Natural killer cell (primary cell): ENCODE measurements around the gene TET1. TPM values are rescaled to one million over a fixed set of nuclear protein-coding genes. Genes with fewer than 3 reads are reported as not detected.
A peak's percentile ranks its signal among the peaks of the same experiment; 100 is the strongest.

ENCODE experiments used
- ATAC-seq, 3 donors: fragments of 150-1000 bp in 2 of 3; fragments of 200-7000 bp in 1 of 3; cut with Tn5 transposase; 1 replicate in 1 of 3; 2 replicates in 2 of 3; pipeline ENCODE4 v1.10.0; 2021; ENCODE audit warnings: mild to moderate bottlenecking in 2 of 3, moderate library complexity in 2 of 3
- DNase-seq, 2 donors: peaks; one replicate each; pipeline versions ENCODE4 v3.0.0 to v3.0.0-alpha.2; 2013 to 2021; ENCODE audit warnings: mixed read lengths in 1 of 2
- H3K27ac ChIP-seq: one replicate; pipeline ENCODE4 v1.5.1; 2013; ENCODE audit warnings: mild to moderate bottlenecking, low read length
- H3K27me3 ChIP-seq: one replicate; pipeline ENCODE4 v1.6.1; 2013; ENCODE audit warnings: low read length; ENCODE audit not compliant: control insufficient read depth, insufficient read depth
- H3K36me3 ChIP-seq: one replicate; pipeline ENCODE4 v1.6.1; 2013; ENCODE audit warnings: low read length; ENCODE audit not compliant: control insufficient read depth, insufficient read depth
- H3K4me1 ChIP-seq: one replicate; pipeline ENCODE4 v1.6.1; 2013; ENCODE audit warnings: low read length; ENCODE audit not compliant: control insufficient read depth, insufficient read depth
- H3K4me3 ChIP-seq: one replicate; pipeline ENCODE4 v1.5.1; 2013; ENCODE audit warnings: low read length
- H3K9me3 ChIP-seq: one replicate; pipeline ENCODE4 v1.6.1; 2013; ENCODE audit warnings: low read length; ENCODE audit not compliant: control insufficient read depth, insufficient read depth
- H3K27ac Mint-ChIP-seq, 2 donors: one replicate each; pipeline ENCODE4 v1.8.0; 2022; ENCODE audit warnings: mild to moderate bottlenecking in 2 of 2, mixed read lengths in 2 of 2, moderate library complexity in 1 of 2
- H3K27me3 Mint-ChIP-seq, 2 donors: one replicate each; pipeline ENCODE4 v1.8.0; 2022; ENCODE audit warnings: low read depth in 2 of 2, mixed read lengths in 2 of 2
- H3K36me3 Mint-ChIP-seq: one replicate; pipeline ENCODE4 v1.8.0; 2022; ENCODE audit warnings: mixed read lengths
- H3K4me1 Mint-ChIP-seq, 2 donors: one replicate each; pipeline ENCODE4 v1.8.0; 2022; ENCODE audit warnings: mixed read lengths in 2 of 2
- H3K4me3 Mint-ChIP-seq: one replicate; pipeline ENCODE4 v1.8.0; 2022; ENCODE audit warnings: mild to moderate bottlenecking, moderate library complexity, mixed read lengths
- H3K9me3 Mint-ChIP-seq, 2 donors: one replicate each; pipeline ENCODE4 v1.8.0; 2022; ENCODE audit warnings: mixed read lengths in 2 of 2
- CTCF ChIP-seq: fragments of 200-600 bp; IDR thresholded peaks from one replicate; pipeline ENCODE4 v1.8.0; 2022; ENCODE audit warnings: antibody characterized with exemption
- WGBS: methylation state at CpG from one replicate; pipeline ENCODE4 v1.1.7; 2013; ENCODE audit warnings: missing lambda C conversion rate; ENCODE audit not compliant: insufficient coverage; 5-methylcytosine and 5-hydroxymethylcytosine counted together
- intact Hi-C: fragments of 100-400 bp; cut with micrococcal nuclease; formaldehyde crosslinking; loops from one replicate; pipeline ENCODE4 v1.14.2; 2022
- total RNA-seq, 4 donors: library from RNA; stranded (reverse); fragments of 120-200 nt in 1 of 4; gene quantifications; one replicate each; pipeline versions ENCODE4 v1.2.3 to v1.2.4, GENCODE V29; 2013 to 2022

TET1 gene
- total RNA-seq, 3 donors from 2014 or later (not counting 1 experiment from before 2014, with no cell fraction given), result 4.0 to 5.9 (median 4.5) TPM

GRCh38 chr10:68560943-68561864 is 1.1 kb downstream of the TET1 start:
- H3K9me3 Mint-ChIP-seq, result no peaks in the 10 kb centered on the region
- no peaks in the 10 kb centered on the region for H3K36me3 Mint-ChIP-seq
- Histone ChIP-seq H3K9me3 (no peaks in the 10 kb centered on the region), H3K27me3 (peaks cover 32% of the 10 kb centered on the region), H3K4me1 (peaks cover 20% of the 10 kb centered on the region), H3K36me3 (no peaks in the 10 kb centered on the region), H3K27ac (no peak overlapping the region), H3K4me3 (no peak overlapping the region)
- WGBS, result 5% methylated on average over 45 of the region's 55 CpGs
- TF ChIP-seq CTCF, result no peak
- H3K4me1 Mint-ChIP-seq, result peaks cover 23 to 26% of the 10 kb centered on the region in 2 donors
- no peak overlapping the region for H3K27ac Mint-ChIP-seq
- intact Hi-C loops, result no loop called here
- H3K4me3 Mint-ChIP-seq, result peak overlapping the region; percentile 80
- peaks cover 43 to 83% of the 10 kb centered on the region in 2 donors for H3K27me3 Mint-ChIP-seq
- peak in 1 of 3 donors; percentile 21 for ATAC-seq
- DNase-seq, result peak in 1 of 2 donors; percentile 14

GRCh38 chr10:68561865-68562649 is 1.9 kb downstream of the TET1 start:
- Mint-ChIP-seq H3K36me3 (no peaks in the 10 kb centered on the region), H3K4me3 (peak overlapping the region; percentile 70), H3K4me1 (peaks cover 23 to 26% of the 10 kb centered on the region in 2 donors), H3K9me3 (no peaks in the 10 kb centered on the region), H3K27ac (no peak overlapping the region), H3K27me3 (peaks cover 42 to 86% of the 10 kb centered on the region in 2 donors)
- no peak overlapping the region for H3K27ac ChIP-seq
- intact Hi-C loops, result no loop called here
- H3K4me3 ChIP-seq, result no peak overlapping the region
- peaks cover 20% of the 10 kb centered on the region for H3K4me1 ChIP-seq
- ATAC-seq, result no peak
- no peak for TF ChIP-seq CTCF
- H3K36me3 ChIP-seq, result no peaks in the 10 kb centered on the region
- H3K9me3 ChIP-seq, result no peaks in the 10 kb centered on the region
- H3K27me3 ChIP-seq, result peaks cover 32% of the 10 kb centered on the region
- DNase-seq, result peak in 1 of 2 donors; percentile 11
- 38% methylated on average over 24 of the region's 28 CpGs for WGBS

- TF ChIP-seq CTCF, result no peak
- Mint-ChIP-seq H3K4me1 (peaks cover 23 to 26% of the 10 kb centered on the region in 2 donors), H3K4me3 (peak overlapping the region; percentile 28), H3K27ac (no peak overlapping the region), H3K36me3 (no peaks in the 10 kb centered on the region), H3K9me3 (no peaks in the 10 kb centered on the region), H3K27me3 (peaks cover 37 to 82% of the 10 kb centered on the region in 2 donors)
- Histone ChIP-seq H3K27me3 (peaks cover 32% of the 10 kb centered on the region), H3K36me3 (no peaks in the 10 kb centered on the region), H3K4me1 (peaks cover 20% of the 10 kb centered on the region), H3K9me3 (no peaks in the 10 kb centered on the region), H3K4me3 (no peak overlapping the region), H3K27ac (no peak overlapping the region)
- ATAC-seq (no peak), DNase-seq (peak in 1 of 2 donors; percentile 14)
- WGBS, result 48% methylated on average over 7 of the region's 12 CpGs
- intact Hi-C loops, result no loop called here
Observed at GRCh38 chr10:68562661-68563570, 2.8 kb downstream of the TET1 start.
